Smooth muscle cell (in vitro differentiated cells): ENCODE results near the gene VPS39. TPM values are rescaled to one million over a fixed set of nuclear protein-coding genes. Genes with fewer than 3 reads are reported as not detected.

Experiments used
- DNase-seq: peaks from one replicate; lab custom pipeline; 2025; ENCODE audit not compliant: unreplicated experiment; lab: John Stamatoyannopoulos, UW
- H2AFZ ChIP-seq: fragments of 200-600 bp; sonication (generic); 2 replicates; pipeline ENCODE4 v1.6.0; 2016; ENCODE audit warnings: antibody characterized with exemption, low read depth, mild to moderate bottlenecking
- H3F3A ChIP-seq: fragments of 200-600 bp; sonication (generic); 2 replicates; pipeline ENCODE4 v1.6.0; 2017; ENCODE audit warnings: antibody characterized with exemption, low read depth
- H3K27ac ChIP-seq: fragments of 200-600 bp; sonication (generic); 2 replicates; pipeline ENCODE4 v1.5.1; 2016; ENCODE audit warnings: low read depth, mild to moderate bottlenecking
- H3K27me3 ChIP-seq: fragments of 200-600 bp; sonication (generic); 2 replicates; pipeline ENCODE4 v1.6.1; 2016; ENCODE audit warnings: low read depth, mild to moderate bottlenecking
- H3K36me3 ChIP-seq: fragments of 200-600 bp; sonication (generic); 2 replicates; pipeline ENCODE4 v1.5.1; 2016; ENCODE audit warnings: low read depth
- H3K4me1 ChIP-seq: fragments of 200-600 bp; sonication (generic); 2 replicates; pipeline ENCODE4 v1.5.1; 2016; ENCODE audit warnings: low read depth
- H3K4me2 ChIP-seq: fragments of 200-600 bp; sonication (generic); 2 replicates; pipeline ENCODE4 v1.6.0; 2016; ENCODE audit warnings: mild to moderate bottlenecking
- H3K4me3 ChIP-seq: fragments of 200-600 bp; sonication (generic); 2 replicates; pipeline ENCODE4 v1.5.1; 2016; ENCODE audit warnings: mild to moderate bottlenecking
- H3K79me2 ChIP-seq: fragments of 200-600 bp; sonication (generic); 2 replicates; pipeline ENCODE4 v1.6.0; 2016; ENCODE audit warnings: low read depth, mild to moderate bottlenecking
- H3K9ac ChIP-seq: fragments of 200-600 bp; sonication (generic); 2 replicates; pipeline ENCODE4 v1.6.0; 2016; ENCODE audit warnings: low read depth
- H3K9me3 ChIP-seq: fragments of 200-600 bp; sonication (generic); replicated peaks from 2 replicates; pipeline ENCODE4 v1.5.1; 2016; ENCODE audit warnings: low read depth
- H4K20me1 ChIP-seq: fragments of 200-600 bp; sonication (generic); 2 replicates; pipeline ENCODE4 v1.6.0; 2016; ENCODE audit warnings: low read depth
- WGBS: methylation state at CpG from one replicate; pipeline ENCODE4 v1.1.7; 2016; ENCODE audit warnings: low lambda C conversion rate; 5-methylcytosine and 5-hydroxymethylcytosine counted together
- polyA plus RNA-seq: library from polyadenylated mRNA; unstranded; fragments of >200 nt; fragmentation: Nextera tagmentation; extraction: Ambion mirVana; gene quantifications from 2 replicates; pipeline ENCODE4 v1.2.1, GENCODE V29; 2016
- total RNA-seq: library from RNA; depleted of rRNA; stranded (reverse); fragments of >200 nt; gene quantifications from 2 replicates; pipeline ENCODE4 v1.2.3, GENCODE V29; 2014
- TF ChIP-seq, protein P1 (sequence below): fragments of 200-600 bp; sonication (generic); IDR thresholded peaks from 2 replicates; pipeline ENCODE4 v1.5.1; 2017; ENCODE audit warnings: borderline replicate concordance, mild to moderate bottlenecking, antibody characterized with exemption; ENCODE audit not compliant: insufficient read depth, poor library complexity, severe bottlenecking

Gene VPS39
- total and polyA plus RNA-seq, 2 experiments from 2014 or later = 35.0 to 41.2 TPM

GRCh38 chr15:42118650-42119445 is 89.3 kb downstream of the VPS39 start:
- peak overlapping the region; percentile 61 for H2AFZ ChIP-seq
- TF ChIP-seq, protein P1, sequence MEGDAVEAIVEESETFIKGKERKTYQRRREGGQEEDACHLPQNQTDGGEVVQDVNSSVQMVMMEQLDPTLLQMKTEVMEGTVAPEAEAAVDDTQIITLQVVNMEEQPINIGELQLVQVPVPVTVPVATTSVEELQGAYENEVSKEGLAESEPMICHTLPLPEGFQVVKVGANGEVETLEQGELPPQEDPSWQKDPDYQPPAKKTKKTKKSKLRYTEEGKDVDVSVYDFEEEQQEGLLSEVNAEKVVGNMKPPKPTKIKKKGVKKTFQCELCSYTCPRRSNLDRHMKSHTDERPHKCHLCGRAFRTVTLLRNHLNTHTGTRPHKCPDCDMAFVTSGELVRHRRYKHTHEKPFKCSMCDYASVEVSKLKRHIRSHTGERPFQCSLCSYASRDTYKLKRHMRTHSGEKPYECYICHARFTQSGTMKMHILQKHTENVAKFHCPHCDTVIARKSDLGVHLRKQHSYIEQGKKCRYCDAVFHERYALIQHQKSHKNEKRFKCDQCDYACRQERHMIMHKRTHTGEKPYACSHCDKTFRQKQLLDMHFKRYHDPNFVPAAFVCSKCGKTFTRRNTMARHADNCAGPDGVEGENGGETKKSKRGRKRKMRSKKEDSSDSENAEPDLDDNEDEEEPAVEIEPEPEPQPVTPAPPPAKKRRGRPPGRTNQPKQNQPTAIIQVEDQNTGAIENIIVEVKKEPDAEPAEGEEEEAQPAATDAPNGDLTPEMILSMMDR = no peak
- no peaks in the 10 kb centered on the region for H3F3A ChIP-seq
- no peak for DNase-seq
- no peaks in the 10 kb centered on the region for H4K20me1 ChIP-seq
- no peaks in the 10 kb centered on the region for H3K27me3 ChIP-seq
- H3K36me3 ChIP-seq = no peaks in the 10 kb centered on the region
- no peak overlapping the region for H3K27ac ChIP-seq
- H3K4me3 ChIP-seq = no peak overlapping the region
- no peak overlapping the region for H3K9ac ChIP-seq
- no peaks in the 10 kb centered on the region for H3K79me2 ChIP-seq
- no peaks in the 10 kb centered on the region for H3K4me1 ChIP-seq
- 51% methylated on average over 10 of the region's 10 CpGs for WGBS
- H3K9me3 ChIP-seq = no peaks in the 10 kb centered on the region
- H3K4me2 ChIP-seq = no peak overlapping the region

DNA sequence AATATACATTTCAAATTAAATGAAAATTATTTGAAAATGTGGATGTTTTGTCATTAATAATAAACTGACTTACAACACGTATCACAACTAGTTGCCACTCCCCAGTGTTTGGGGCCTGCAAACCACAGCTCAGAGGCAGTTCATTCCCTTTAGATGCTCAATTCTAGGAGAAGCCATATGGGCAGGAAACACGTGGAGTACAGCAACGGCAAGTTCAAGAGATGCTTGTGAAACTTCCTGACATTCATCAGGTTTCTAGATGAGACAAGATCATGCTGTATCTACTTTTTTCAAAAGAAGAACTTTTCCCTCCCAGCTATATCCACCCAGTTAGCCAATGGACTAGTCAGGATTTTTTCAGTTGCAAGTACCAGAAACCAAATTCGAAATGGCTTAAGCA is 96.2 kb downstream of the VPS39 start:
- Histone ChIP-seq H3K9ac (no peak overlapping the region), H3K27me3 (no peaks in the 10 kb centered on the region), H4K20me1 (no peaks in the 10 kb centered on the region), H3K79me2 (no peaks in the 10 kb centered on the region), H2AFZ (no peak overlapping the region), H3K36me3 (no peaks in the 10 kb centered on the region), H3F3A (no peaks in the 10 kb centered on the region), H3K4me1 (no peaks in the 10 kb centered on the region), H3K4me2 (no peak overlapping the region), H3K27ac (no peak overlapping the region), H3K9me3 (no peaks in the 10 kb centered on the region), H3K4me3 (no peak overlapping the region)
- no peak for DNase-seq
- 86% methylated on average over 4 of the region's 4 CpGs for WGBS
- TF ChIP-seq, protein P1 = no peak

DNA sequence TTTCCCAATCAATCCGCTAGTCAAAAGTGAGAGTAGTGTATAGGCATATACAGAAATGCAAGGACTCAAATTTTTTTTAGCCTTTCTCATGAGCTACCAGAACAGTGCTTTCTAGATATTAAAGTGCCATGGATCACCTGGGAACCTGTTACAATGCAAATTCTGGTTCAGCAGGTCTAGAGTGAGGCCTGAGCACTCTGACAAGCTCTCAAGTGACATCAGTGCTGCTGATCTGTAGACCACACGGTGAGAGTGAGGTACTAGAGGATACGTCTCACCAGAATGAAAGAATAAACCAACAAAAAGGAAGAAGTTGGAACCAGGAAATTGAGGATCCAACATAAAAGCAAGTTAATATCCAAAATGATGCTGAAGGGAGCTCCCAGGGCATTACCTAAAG is 97.7 kb downstream of the VPS39 start:
- no peaks in the 10 kb centered on the region for H4K20me1 ChIP-seq
- no peaks in the 10 kb centered on the region for H3K27me3 ChIP-seq
- H3K9me3 ChIP-seq = no peaks in the 10 kb centered on the region
- DNase-seq = no peak
- H3K4me1 ChIP-seq = no peaks in the 10 kb centered on the region
- H3K4me3 ChIP-seq = no peak overlapping the region
- no peaks in the 10 kb centered on the region for H3K36me3 ChIP-seq
- 66% methylated on average over 3 of the region's 3 CpGs for WGBS
- H3K9ac ChIP-seq = no peak overlapping the region
- TF ChIP-seq, protein P1 = no peak
- H3K4me2 ChIP-seq = no peak overlapping the region
- no peaks in the 10 kb centered on the region for H3F3A ChIP-seq
- H3K27ac ChIP-seq = no peak overlapping the region
- H2AFZ ChIP-seq = no peak overlapping the region
- no peaks in the 10 kb centered on the region for H3K79me2 ChIP-seq

GRCh38 chr15:42108806-42109205 is 99.3 kb downstream of the VPS39 start:
- Histone ChIP-seq H3K27me3 (no peaks in the 10 kb centered on the region), H3K27ac (no peak overlapping the region), H3K9ac (no peak overlapping the region), H3K79me2 (no peaks in the 10 kb centered on the region), H3K9me3 (no peaks in the 10 kb centered on the region), H3K4me1 (no peaks in the 10 kb centered on the region), H4K20me1 (no peaks in the 10 kb centered on the region), H3K36me3 (no peaks in the 10 kb centered on the region), H3K4me3 (no peak overlapping the region), H3F3A (no peaks in the 10 kb centered on the region), H2AFZ (no peak overlapping the region), H3K4me2 (no peak overlapping the region)
- WGBS = 91% methylated on average over 3 of the region's 3 CpGs
- TF ChIP-seq, protein P1 = no peak
- DNase-seq = no peak
